Hepatocyte (in vitro differentiated cells): Measurements from ENCODE around the gene CTNNA1. TPM values are rescaled to one million over a fixed set of nuclear protein-coding genes. Genes with fewer than 3 reads are reported as not detected.

Experiments used
- DNase-seq: peaks from one replicate; pipeline ENCODE4 v3.0.0-alpha.2; 2016; ENCODE audit warnings: low spot score
- H2AFZ ChIP-seq: fragments of 200-600 bp; sonication (generic); 2 replicates; pipeline ENCODE4 v1.6.0; 2016; ENCODE audit warnings: antibody characterized with exemption, mild to moderate bottlenecking
- H3K27ac ChIP-seq: fragments of 200-600 bp; sonication (generic); 2 replicates; pipeline ENCODE4 v1.5.1; 2016; ENCODE audit warnings: mild to moderate bottlenecking
- H3K27me3 ChIP-seq: fragments of 200-600 bp; sonication (generic); 2 replicates; pipeline ENCODE4 v1.6.1; 2016
- H3K36me3 ChIP-seq: fragments of 200-600 bp; sonication (generic); replicated peaks from 2 replicates; pipeline ENCODE4 v1.5.1; 2016; ENCODE audit warnings: low read depth; ENCODE audit not compliant: insufficient read depth
- H3K4me1 ChIP-seq: fragments of 200-600 bp; sonication (generic); 2 replicates; pipeline ENCODE4 v1.5.1; 2016; ENCODE audit warnings: mild to moderate bottlenecking, moderate library complexity; ENCODE audit not compliant: insufficient read depth
- H3K4me2 ChIP-seq: fragments of 200-600 bp; sonication (generic); 2 replicates; pipeline ENCODE4 v1.6.0; 2016
- H3K4me3 ChIP-seq: fragments of 200-600 bp; sonication (generic); 2 replicates; pipeline ENCODE4 v1.5.1; 2016; ENCODE audit warnings: mild to moderate bottlenecking
- H3K79me2 ChIP-seq: fragments of 200-600 bp; sonication (generic); 2 replicates; pipeline ENCODE4 v1.6.0; 2017; ENCODE audit warnings: mild to moderate bottlenecking
- H3K9me2 ChIP-seq: fragments of 200-600 bp; sonication (generic); replicated peaks from 2 replicates; pipeline ENCODE4 v1.6.0; 2017; ENCODE audit warnings: mild to moderate bottlenecking; ENCODE audit not compliant: insufficient read depth
- H3K9me3 ChIP-seq: fragments of 200-600 bp; sonication (generic); 2 replicates; pipeline ENCODE4 v1.5.1; 2016; ENCODE audit warnings: low read depth, mild to moderate bottlenecking
- H4K20me1 ChIP-seq: fragments of 200-600 bp; sonication (generic); 2 replicates; pipeline ENCODE4 v1.6.0; 2016; ENCODE audit warnings: mild to moderate bottlenecking; ENCODE audit not compliant: insufficient read depth, poor library complexity, severe bottlenecking
- CTCF ChIP-seq: fragments of 200-600 bp; sonication (generic); IDR thresholded peaks from 2 replicates; pipeline ENCODE4 v1.5.1; 2016; ENCODE audit warnings: antibody characterized with exemption, mild to moderate bottlenecking; ENCODE audit not compliant: poor library complexity
- EZH2 ChIP-seq: fragments of 200-600 bp; sonication (generic); IDR thresholded peaks from 2 replicates; pipeline ENCODE4 v1.6.1; 2016; ENCODE audit warnings: antibody characterized with exemption, mild to moderate bottlenecking, borderline replicate concordance
- EZH2phosphoT487 ChIP-seq: fragments of 200-600 bp; sonication (generic); IDR thresholded peaks from one replicate; pipeline ENCODE4 v1.6.1; 2018; ENCODE audit warnings: antibody characterized with exemption, mild to moderate bottlenecking, low read depth, moderate library complexity; ENCODE audit not compliant: unreplicated experiment, severe bottlenecking
- WGBS: methylation state at CpG from one replicate; pipeline ENCODE4 v1.1.6; 2016; ENCODE audit warnings: low lambda C conversion rate; ENCODE audit errors: missing lambda C conversion rate; 5-methylcytosine and 5-hydroxymethylcytosine counted together
- polyA plus RNA-seq: library from polyadenylated mRNA; unstranded; fragments of >200 nt; fragmentation: Nextera tagmentation; extraction: Ambion mirVana; gene quantifications from 2 replicates; pipeline ENCODE4 v1.2.1, GENCODE V29; 2016
- total RNA-seq: library from RNA; depleted of rRNA; stranded (reverse); fragments of >200 nt; gene quantifications from 2 replicates; pipeline ENCODE4 v1.2.3, GENCODE V29; 2014

CTNNA1 gene
- total and polyA plus RNA-seq, 2 experiments from 2014 or later, result 152 to 349 TPM

DNA sequence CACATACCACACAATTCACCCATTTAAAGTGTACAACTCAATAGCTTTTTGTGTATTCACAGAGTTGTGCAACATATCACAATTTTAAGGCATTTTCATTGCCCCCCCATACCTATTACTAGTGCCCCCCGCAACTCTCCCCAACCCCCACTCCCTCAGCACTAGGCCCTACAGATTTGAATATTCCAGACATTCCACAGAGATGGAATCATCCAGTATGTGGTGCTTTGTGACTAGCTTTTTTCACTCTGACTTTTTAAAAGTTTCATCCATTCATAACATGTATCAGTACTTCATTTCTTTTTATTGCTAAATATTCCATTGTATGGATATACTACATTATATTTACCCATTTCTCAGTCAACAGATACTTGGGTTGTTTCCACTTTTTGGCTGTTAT, 224.9 kb downstream of the CTNNA1 start:
- H3K27me3 ChIP-seq, result no peaks in the 10 kb centered on the region
- H3K27ac ChIP-seq, result no peak overlapping the region
- no peak overlapping the region for H2AFZ ChIP-seq
- H4K20me1 ChIP-seq, result no peaks in the 10 kb centered on the region
- H3K4me3 ChIP-seq, result no peak overlapping the region
- H3K79me2 ChIP-seq, result no peaks in the 10 kb centered on the region
- H3K9me3 ChIP-seq, result no peaks in the 10 kb centered on the region
- no peak for DNase-seq
- H3K9me2 ChIP-seq, result no peaks in the 10 kb centered on the region
- H3K36me3 ChIP-seq, result no peaks in the 10 kb centered on the region
- no peak overlapping the region for H3K4me2 ChIP-seq
- WGBS, result 40% methylated on average over 1 of the region's 1 CpG
- H3K4me1 ChIP-seq, result peaks cover 7% of the 10 kb centered on the region
- TF ChIP-seq EZH2 (no peak), EZH2phosphoT487 (no peak), CTCF (no peak)

DNA sequence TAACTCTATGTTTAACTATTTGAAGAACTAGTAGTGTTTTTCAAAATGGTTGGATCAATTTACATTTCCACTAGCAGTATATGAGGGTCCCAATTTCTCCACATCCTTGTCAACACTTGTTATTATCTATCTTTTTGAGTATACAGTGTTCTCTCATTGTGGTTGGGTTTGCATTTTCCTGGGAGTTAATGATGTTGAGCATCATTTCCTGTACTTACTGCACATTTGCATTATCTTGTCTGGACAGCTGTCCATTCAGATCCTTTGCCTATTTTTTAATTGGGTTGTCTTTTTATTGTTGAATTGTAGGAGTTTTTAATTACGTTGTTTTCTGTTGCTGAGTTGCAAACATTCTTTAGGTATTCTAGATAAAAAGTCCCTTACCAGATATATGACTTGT, 225.4 kb downstream of the CTNNA1 start:
- Histone ChIP-seq H3K4me1 (peaks cover 7% of the 10 kb centered on the region), H4K20me1 (no peaks in the 10 kb centered on the region), H3K79me2 (no peaks in the 10 kb centered on the region), H2AFZ (no peak overlapping the region), H3K36me3 (no peaks in the 10 kb centered on the region), H3K4me2 (no peak overlapping the region), H3K9me2 (no peaks in the 10 kb centered on the region), H3K27me3 (no peaks in the 10 kb centered on the region), H3K4me3 (no peak overlapping the region), H3K9me3 (no peaks in the 10 kb centered on the region), H3K27ac (no peak overlapping the region)
- 89% methylated on average over 1 of the region's 1 CpG for WGBS
- TF ChIP-seq EZH2phosphoT487 (no peak), EZH2 (no peak), CTCF (no peak)
- DNase-seq, result no peak

DNA sequence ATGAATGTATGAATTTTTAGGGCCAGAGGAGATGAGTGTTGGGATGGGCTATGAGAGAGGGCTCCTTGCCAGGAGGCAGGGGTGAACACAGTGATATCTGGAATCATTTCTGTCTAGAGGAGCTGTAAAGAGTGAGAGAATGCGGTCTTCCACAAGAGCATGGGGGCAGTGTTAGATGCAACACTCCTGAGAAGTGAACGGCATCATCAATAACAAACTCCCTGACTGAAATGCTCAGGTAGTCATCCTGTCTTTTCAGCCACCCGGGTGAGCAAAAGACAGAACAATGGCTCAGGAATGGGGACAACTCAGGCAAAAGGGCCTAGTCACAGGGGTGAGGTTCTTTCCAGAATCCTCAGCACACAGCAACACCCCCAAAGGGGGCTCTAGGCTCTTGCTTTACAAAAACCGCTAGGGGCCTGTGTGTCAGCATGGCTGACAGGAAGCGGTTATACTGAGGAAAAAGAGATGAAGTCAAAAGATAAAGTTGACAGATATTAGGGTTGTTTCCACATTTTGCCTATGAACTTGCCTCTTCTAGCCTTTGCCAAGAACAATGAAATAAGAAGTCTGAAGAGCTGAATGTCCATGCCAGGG, 226.6 kb downstream of the CTNNA1 start:
- H3K4me2 ChIP-seq, result no peak overlapping the region
- H3K27me3 ChIP-seq, result no peaks in the 10 kb centered on the region
- no peaks in the 10 kb centered on the region for H3K9me3 ChIP-seq
- WGBS, result 87% methylated on average over 5 of the region's 5 CpGs
- H3K4me3 ChIP-seq, result no peak overlapping the region
- H3K79me2 ChIP-seq, result no peaks in the 10 kb centered on the region
- no peak for TF ChIP-seq CTCF
- no peak for TF ChIP-seq EZH2
- TF ChIP-seq EZH2phosphoT487, result no peak
- no peaks in the 10 kb centered on the region for H3K9me2 ChIP-seq
- no peaks in the 10 kb centered on the region for H3K36me3 ChIP-seq
- no peak overlapping the region for H3K27ac ChIP-seq
- no peak overlapping the region for H2AFZ ChIP-seq
- H3K4me1 ChIP-seq, result peaks cover 1% of the 10 kb centered on the region
- no peak for DNase-seq
- no peaks in the 10 kb centered on the region for H4K20me1 ChIP-seq

- Histone ChIP-seq H3K9me3 (no peaks in the 10 kb centered on the region), H3K4me1 (no peaks in the 10 kb centered on the region), H2AFZ (no peak overlapping the region), H3K4me2 (no peak overlapping the region), H3K27me3 (no peaks in the 10 kb centered on the region), H3K79me2 (no peaks in the 10 kb centered on the region), H3K27ac (no peak overlapping the region), H4K20me1 (no peaks in the 10 kb centered on the region), H3K4me3 (no peak overlapping the region), H3K36me3 (no peaks in the 10 kb centered on the region), H3K9me2 (no peaks in the 10 kb centered on the region)
- DNase-seq, result no peak
- no peak for TF ChIP-seq EZH2phosphoT487
- no peak for TF ChIP-seq EZH2
- TF ChIP-seq CTCF, result no peak
These were observed 227.2 kb downstream of the CTNNA1 start for GRCh38 chr5:138980441-138980840.
